IMR-90 (cell line): ENCODE measurements around the gene CCDC60. TPM values are rescaled to one million over a fixed set of nuclear protein-coding genes. Genes with fewer than 3 reads are reported as not detected.

Experiments used
- ATAC-seq: fragments of 200-7000 bp; cut with Tn5 transposase; 2 replicates; pipeline ENCODE4 v1.9.1; 2020; ENCODE audit warnings: low read depth, mild to moderate bottlenecking, moderate library complexity
- BruUV-seq: library from RNA; stranded (reverse); fragments of 400-500 nt; replicated peaks from 2 replicates; lab custom pipeline; 2021; lab: Mats Ljungman, UMichigan
- CTCF ChIA-PET: fragments of 300-600 bp; formaldehyde crosslinking; extraction: SDS; loops from one replicate; lab custom pipeline; 2021; ENCODE audit warnings: antibody characterized with exemption; lab: Yijun Ruan, JAX
- POLR2A ChIA-PET: fragments of 300-600 bp; sonication (Branson Sonifier 250); formaldehyde crosslinking; loops from one replicate; lab custom pipeline; 2022; ENCODE audit warnings: antibody characterized with exemption; ENCODE audit not compliant: unreplicated experiment; lab: Charles Lee
- DNase-seq: peaks from one replicate; pipeline ENCODE4 v3.0.0; 2013
- H2AFZ ChIP-seq: replicated peaks from 2 replicates; pipeline ENCODE3; 2013; ENCODE audit warnings: low read length, mild to moderate bottlenecking; ENCODE audit not compliant: poor library complexity
- H2AK5ac ChIP-seq: 2 replicates; pipeline ENCODE4 v1.6.1; 2013; ENCODE audit warnings: low read depth, low read length, inconsistent platforms
- H2AK9ac ChIP-seq: replicated peaks from 2 replicates; pipeline ENCODE3; 2013; ENCODE audit warnings: mild to moderate bottlenecking, low read depth, low read length, moderate library complexity; ENCODE audit not compliant: poor library complexity
- H2BK120ac ChIP-seq: 2 replicates; pipeline ENCODE4 v1.6.1; 2013; ENCODE audit warnings: low read depth, low read length, inconsistent platforms
- H2BK15ac ChIP-seq: 3 replicates; pipeline ENCODE4 v1.6.1; 2013; ENCODE audit warnings: low read depth, low read length, inconsistent platforms
- H2BK20ac ChIP-seq: 2 replicates; pipeline ENCODE4 v1.6.1; 2013; ENCODE audit warnings: low read depth, mild to moderate bottlenecking, inconsistent platforms, low read length, moderate library complexity
- H2BK5ac ChIP-seq: 2 replicates; pipeline ENCODE4 v1.6.1; 2013; ENCODE audit warnings: mild to moderate bottlenecking, low read depth, low read length, inconsistent platforms; ENCODE audit not compliant: poor library complexity, severe bottlenecking
- H3K14ac ChIP-seq: replicated peaks from 2 replicates; pipeline ENCODE4 v1.6.1; 2013; ENCODE audit warnings: low read depth, low read length, inconsistent platforms
- H3K18ac ChIP-seq: 2 replicates; pipeline ENCODE4 v1.6.1; 2013; ENCODE audit warnings: low read depth, low read length, control low read depth
- H3K23ac ChIP-seq: 2 replicates; pipeline ENCODE4 v1.6.1; 2013; ENCODE audit warnings: low read depth, low read length, inconsistent platforms
- H3K27ac ChIP-seq: 2 replicates; pipeline ENCODE4 v1.5.1; 2013; ENCODE audit warnings: mild to moderate bottlenecking, control low read depth, low read length; ENCODE audit not compliant: insufficient read depth
- H3K27me3 ChIP-seq: 2 replicates; pipeline ENCODE4 v1.6.1; 2013; ENCODE audit warnings: low read length; ENCODE audit not compliant: control insufficient read depth, insufficient read depth
- H3K36me3 ChIP-seq: 2 replicates; pipeline ENCODE4 v1.6.1; 2013; ENCODE audit warnings: low read length, mixed read lengths; ENCODE audit not compliant: control insufficient read depth, insufficient read depth
- H3K4ac ChIP-seq: 2 replicates; pipeline ENCODE4 v1.6.1; 2013; ENCODE audit warnings: low read depth, low read length, inconsistent platforms
- H3K4me1 ChIP-seq: 2 replicates; pipeline ENCODE4 v1.6.1; 2013; ENCODE audit warnings: low read length, mixed read lengths; ENCODE audit not compliant: control insufficient read depth, insufficient read depth
- H3K4me2 ChIP-seq: 2 replicates; pipeline ENCODE4 v1.6.1; 2013; ENCODE audit warnings: low read depth, mild to moderate bottlenecking, control low read depth, low read length, moderate library complexity
- H3K4me3 ChIP-seq: 2 replicates; pipeline ENCODE4 v1.5.1; 2013; ENCODE audit warnings: low read depth, mild to moderate bottlenecking, control low read depth, low read length, moderate library complexity; ENCODE audit not compliant: insufficient read depth
- H3K56ac ChIP-seq: 2 replicates; pipeline ENCODE4 v1.6.1; 2013; ENCODE audit warnings: low read length, inconsistent platforms; ENCODE audit not compliant: insufficient read depth; ENCODE audit errors: extremely low read depth
- H3K79me1 ChIP-seq, 2 experiments: 2 replicates each; pipeline ENCODE4 v1.6.1; 2013; ENCODE audit warnings: low read length in 2 of 2, inconsistent platforms in 1 of 2, low read depth in 1 of 2
- H3K9ac ChIP-seq: 2 replicates; pipeline ENCODE4 v1.6.1; 2013; ENCODE audit warnings: low read depth, low read length, control low read depth
- H3K9me1 ChIP-seq: 2 replicates; pipeline ENCODE4 v1.6.1; 2013; ENCODE audit warnings: low read length, inconsistent platforms; ENCODE audit not compliant: insufficient read depth
- H3K9me3 ChIP-seq: 2 replicates; pipeline ENCODE4 v1.6.1; 2013; ENCODE audit warnings: low read length; ENCODE audit not compliant: control insufficient read depth, insufficient read depth
- H4K20me1 ChIP-seq: 2 replicates; pipeline ENCODE4 v1.6.1; 2013; ENCODE audit warnings: low read length, inconsistent platforms; ENCODE audit not compliant: insufficient read depth
- H4K5ac ChIP-seq: 2 replicates; pipeline ENCODE4 v1.6.1; 2013; ENCODE audit warnings: mild to moderate bottlenecking, low read depth, low read length, control low read depth
- H4K8ac ChIP-seq, 2 experiments: 2 replicates each; pipeline ENCODE4 v1.6.1; 2013; ENCODE audit warnings: low read depth in 2 of 2, low read length in 2 of 2, control low read depth in 1 of 2, inconsistent platforms in 1 of 2
- H4K91ac ChIP-seq: 2 replicates; pipeline ENCODE4 v1.6.1; 2013; ENCODE audit warnings: low read depth, low read length, inconsistent platforms; ENCODE audit not compliant: insufficient read depth
- CEBPB ChIP-seq: IDR thresholded peaks from 2 replicates; pipeline ENCODE4 v1.6.1; 2012; ENCODE audit warnings: low read depth, low read length, improper control_type of control experiment
- CHD1 ChIP-seq: IDR thresholded peaks from 2 replicates; pipeline ENCODE4 v1.6.1; 2012; ENCODE audit warnings: low read depth, low read length, improper control_type of control experiment
- FOS ChIP-seq: fragments of 150-350 bp; IDR thresholded peaks from 2 replicates; pipeline ENCODE4 v1.6.1; 2016; ENCODE audit warnings: low read depth, low read length
- MAFK ChIP-seq: IDR thresholded peaks from 2 replicates; pipeline ENCODE4 v1.6.1; 2012; ENCODE audit warnings: low read depth, low read length, improper control_type of control experiment
- MXI1 ChIP-seq: IDR thresholded peaks from 2 replicates; pipeline ENCODE4 v1.6.1; 2012; ENCODE audit warnings: low read depth, mild to moderate bottlenecking, low read length, moderate library complexity, borderline replicate concordance
- RCOR1 ChIP-seq: IDR thresholded peaks from 2 replicates; pipeline ENCODE4 v1.6.1; 2012; ENCODE audit warnings: mild to moderate bottlenecking, low read length, improper control_type of control experiment; ENCODE audit not compliant: insufficient replicate concordance
- WGBS, 2 experiments: methylation state at CpG; one replicate each; pipeline versions ENCODE4 v1.1.5 to v1.1.7; 2013; ENCODE audit warnings: missing lambda C conversion rate in 2 of 2; ENCODE audit not compliant: insufficient read length in 1 of 2; ENCODE audit errors: extremely low coverage in 2 of 2; 5-methylcytosine and 5-hydroxymethylcytosine counted together
- dilution Hi-C: fragments of 300-500 bp; cut with HindIII; formaldehyde crosslinking; loops from one replicate; pipeline ENCODE4 v1.14.3; 2018; ENCODE audit warnings: low sequenced_read_pairs; ENCODE audit not compliant: unreplicated experiment
- in situ Hi-C: fragments of 300-500 bp; cut with MboI; formaldehyde crosslinking; loops from 3 replicates; pipeline ENCODE4 v1.14.3; 2019; ENCODE audit warnings: low sequenced_read_pairs, inconsistent platforms, mixed read lengths
- intact Hi-C: fragments of 100-400 bp; cut with micrococcal nuclease; formaldehyde crosslinking; loops from 2 replicates; pipeline ENCODE4 v1.10.0; 2022
- polyA plus RNA-seq, 3 experiments: library from polyadenylated mRNA; depleted of rRNA; stranded (reverse); fragments of >200 nt; gene quantifications; 2 replicates each; pipeline ENCODE4 v1.2.3, GENCODE V29; 2012; ENCODE audit warnings: low replicate concordance in 1 of 3
- total RNA-seq: library from RNA; depleted of rRNA; stranded (reverse); fragments of >200 nt; gene quantifications from 2 replicates; pipeline ENCODE4 v1.2.3, GENCODE V29; 2012
- TF ChIP-seq, protein P1 (sequence below): conservative IDR thresholded peaks from 2 replicates; pipeline ENCODE4 v1.5.1; 2012; ENCODE audit warnings: mild to moderate bottlenecking, low read depth, low read length, improper control_type of control experiment

Gene CCDC60
- total and polyA plus RNA-seq, 2 of the 4 experiments (the other 2 are of a cell fraction), result not detected

DNA sequence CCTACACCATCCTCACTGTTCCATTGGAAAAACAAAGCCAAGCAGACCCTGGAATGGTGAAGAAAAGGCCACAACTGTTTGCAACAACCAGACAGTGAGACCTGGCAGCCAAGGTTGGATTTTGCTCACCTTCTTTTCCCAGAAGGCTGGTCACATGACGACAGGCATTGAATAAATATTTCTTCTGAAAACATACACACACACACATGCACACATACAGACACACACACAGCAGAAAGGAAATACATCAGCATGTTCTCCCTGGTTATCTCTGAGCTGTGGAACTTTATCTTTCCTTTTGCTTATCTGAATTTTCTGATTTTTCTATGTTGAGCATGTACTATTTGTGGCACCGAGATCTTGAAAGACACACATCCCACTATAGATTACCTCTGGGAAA, 38.0 kb upstream of the CCDC60 start:
- 13% methylated on average over 1 of the region's 2 CpGs; no CpG with 5 or more reads in 1 of the 2 experiments for WGBS, 2 experiments
- no peaks in the 10 kb centered on the region for H4K20me1 ChIP-seq
- ATAC-seq, result no peak
- H3K27ac ChIP-seq, result no peak overlapping the region
- H3K14ac ChIP-seq, result no peak overlapping the region
- dilution Hi-C loops (no loop called here), intact Hi-C loops (no loop called here), in situ Hi-C loops (no loop called here)
- BruUV-seq, result no TSS peak
- no peak overlapping the region for H2BK15ac ChIP-seq
- H3K27me3 ChIP-seq, result no peaks in the 10 kb centered on the region
- no peak overlapping the region for H2AK9ac ChIP-seq
- H3K36me3 ChIP-seq, result no peaks in the 10 kb centered on the region
- H3K18ac ChIP-seq, result no peak overlapping the region
- no peak overlapping the region for H3K4ac ChIP-seq
- no peak overlapping the region for H2AK5ac ChIP-seq
- no peak for DNase-seq
- ChIA-PET CTCF (no interaction called here), POLR2A (no interaction called here)
- H2BK120ac ChIP-seq, result no peak overlapping the region
- no peak overlapping the region for H3K23ac ChIP-seq
- no peak overlapping the region for H2BK5ac ChIP-seq
- H4K5ac ChIP-seq, result no peak overlapping the region
- no peak overlapping the region for H2BK20ac ChIP-seq
- no peak overlapping the region for H4K8ac ChIP-seq
- TF ChIP-seq FOS (no peak), CHD1 (no peak), RCOR1 (no peak), CEBPB (no peak), MAFK (no peak), MXI1 (no peak)
- TF ChIP-seq, protein P1, sequence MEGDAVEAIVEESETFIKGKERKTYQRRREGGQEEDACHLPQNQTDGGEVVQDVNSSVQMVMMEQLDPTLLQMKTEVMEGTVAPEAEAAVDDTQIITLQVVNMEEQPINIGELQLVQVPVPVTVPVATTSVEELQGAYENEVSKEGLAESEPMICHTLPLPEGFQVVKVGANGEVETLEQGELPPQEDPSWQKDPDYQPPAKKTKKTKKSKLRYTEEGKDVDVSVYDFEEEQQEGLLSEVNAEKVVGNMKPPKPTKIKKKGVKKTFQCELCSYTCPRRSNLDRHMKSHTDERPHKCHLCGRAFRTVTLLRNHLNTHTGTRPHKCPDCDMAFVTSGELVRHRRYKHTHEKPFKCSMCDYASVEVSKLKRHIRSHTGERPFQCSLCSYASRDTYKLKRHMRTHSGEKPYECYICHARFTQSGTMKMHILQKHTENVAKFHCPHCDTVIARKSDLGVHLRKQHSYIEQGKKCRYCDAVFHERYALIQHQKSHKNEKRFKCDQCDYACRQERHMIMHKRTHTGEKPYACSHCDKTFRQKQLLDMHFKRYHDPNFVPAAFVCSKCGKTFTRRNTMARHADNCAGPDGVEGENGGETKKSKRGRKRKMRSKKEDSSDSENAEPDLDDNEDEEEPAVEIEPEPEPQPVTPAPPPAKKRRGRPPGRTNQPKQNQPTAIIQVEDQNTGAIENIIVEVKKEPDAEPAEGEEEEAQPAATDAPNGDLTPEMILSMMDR, result no peak
- no peak overlapping the region for H4K91ac ChIP-seq
- no peak overlapping the region for H2AFZ ChIP-seq
- H3K9me3 ChIP-seq, result peaks cover 6% of the 10 kb centered on the region; the same call in 1 of the 2 replicates
- H3K4me3 ChIP-seq, result no peak overlapping the region
- no peaks in the 10 kb centered on the region for H3K9me1 ChIP-seq
- H3K56ac ChIP-seq, result no peak overlapping the region
- H3K4me2 ChIP-seq, result no peak overlapping the region
- no peak overlapping the region for H3K9ac ChIP-seq
- H3K79me1 ChIP-seq, result no peaks in the 10 kb centered on the region
- no peaks in the 10 kb centered on the region for H3K4me1 ChIP-seq
